Panc1 (cell line): ENCODE data around the gene SPA17. TPM values are rescaled to one million over a fixed set of nuclear protein-coding genes. Genes with fewer than 3 reads are reported as not detected.

Experiments used
- ATAC-seq: fragments of 200-7000 bp; cut with Tn5 transposase; 2 replicates; pipeline ENCODE4 v1.9.1; 2020; ENCODE audit warnings: mild to moderate bottlenecking, moderate library complexity
- BruUV-seq: library from RNA; stranded (reverse); fragments of 400-500 nt; replicated peaks from 2 replicates; lab custom pipeline; 2021; lab: Mats Ljungman, UMichigan
- CTCF ChIA-PET: fragments of 300-600 bp; sonication (Branson Sonifier 250); formaldehyde crosslinking; loops from one replicate; lab custom pipeline; 2022; ENCODE audit warnings: antibody characterized with exemption; lab: Charles Lee
- POLR2A ChIA-PET: fragments of 300-600 bp; sonication (Branson Sonifier 250); formaldehyde crosslinking; loops from one replicate; lab custom pipeline; 2022; ENCODE audit warnings: antibody characterized with exemption; lab: Charles Lee
- DNase-seq: peaks from one replicate; pipeline ENCODE4 v3.0.0-alpha.2; 2010; ENCODE audit warnings: low read depth, low spot score
- H3K27ac ChIP-seq: 2 replicates; pipeline ENCODE4 v1.5.1; 2011; ENCODE audit warnings: mild to moderate bottlenecking, low read length, inconsistent platforms
- H3K27me3 ChIP-seq: fragments of 200-500 bp; sonication (Bioruptor generic); 2 replicates; pipeline ENCODE4 v1.6.0; 2014; ENCODE audit warnings: low read length, inconsistent platforms; ENCODE audit not compliant: control insufficient read depth, insufficient read depth
- H3K36me3 ChIP-seq: fragments of 200-500 bp; sonication (Bioruptor generic); 2 replicates; pipeline ENCODE4 v1.5.1; 2014; ENCODE audit warnings: inconsistent platforms, mild to moderate bottlenecking, low read length, moderate library complexity; ENCODE audit not compliant: control insufficient read depth, insufficient read depth
- H3K4me1 ChIP-seq: 2 replicates; pipeline ENCODE4 v1.5.1; 2011; ENCODE audit warnings: inconsistent platforms, mild to moderate bottlenecking, low read length, moderate library complexity; ENCODE audit not compliant: control insufficient read depth, insufficient read depth
- H3K4me3 ChIP-seq, 2 experiments: 2 replicates each; pipeline ENCODE4 v1.5.1; 2011 to 2012; ENCODE audit warnings: low read depth in 2 of 2, low read length in 2 of 2, mild to moderate bottlenecking in 2 of 2, inconsistent platforms in 1 of 2, moderate library complexity in 1 of 2
- H3K9me3 ChIP-seq: fragments of 200-500 bp; sonication (Bioruptor generic); 2 replicates; pipeline ENCODE4 v1.5.1; 2014; ENCODE audit warnings: low read depth, mild to moderate bottlenecking, inconsistent platforms, low read length, moderate library complexity; ENCODE audit not compliant: control insufficient read depth, insufficient read depth
- CTCF ChIP-seq: fragments of 450-650 bp; IDR thresholded peaks from 2 replicates; pipeline ENCODE4 v1.5.1; 2017; ENCODE audit warnings: mild to moderate bottlenecking
- REST ChIP-seq, 2 experiments: IDR thresholded peaks; 2 replicates each; pipeline ENCODE4 v1.6.1; 2011 to 2012; ENCODE audit warnings: low read depth in 2 of 2, control low read depth in 1 of 2, low read length in 1 of 2, mild to moderate bottlenecking in 1 of 2, moderate library complexity in 1 of 2; ENCODE audit not compliant: insufficient read depth in 1 of 2
- in situ Hi-C: cut with HindIII; loops from 2 replicates; pipeline ENCODE4 v1.10.0; 2016; ENCODE audit warnings: low sequenced_read_pairs, low pct_unique_long_range_greater_than_20kb
- intact Hi-C: fragments of 100-400 bp; cut with micrococcal nuclease; formaldehyde crosslinking; loops from one replicate; pipeline ENCODE4 v1.10.0; 2022; ENCODE audit not compliant: unreplicated experiment
- total RNA-seq: library from RNA; stranded (reverse); gene quantifications from one replicate; pipeline ENCODE4 v1.2.1, GENCODE V29; 2021; ENCODE audit not compliant: unreplicated experiment

Gene SPA17
- total RNA-seq, 1 experiment from 2014 or later, result 10.1 TPM

DNA sequence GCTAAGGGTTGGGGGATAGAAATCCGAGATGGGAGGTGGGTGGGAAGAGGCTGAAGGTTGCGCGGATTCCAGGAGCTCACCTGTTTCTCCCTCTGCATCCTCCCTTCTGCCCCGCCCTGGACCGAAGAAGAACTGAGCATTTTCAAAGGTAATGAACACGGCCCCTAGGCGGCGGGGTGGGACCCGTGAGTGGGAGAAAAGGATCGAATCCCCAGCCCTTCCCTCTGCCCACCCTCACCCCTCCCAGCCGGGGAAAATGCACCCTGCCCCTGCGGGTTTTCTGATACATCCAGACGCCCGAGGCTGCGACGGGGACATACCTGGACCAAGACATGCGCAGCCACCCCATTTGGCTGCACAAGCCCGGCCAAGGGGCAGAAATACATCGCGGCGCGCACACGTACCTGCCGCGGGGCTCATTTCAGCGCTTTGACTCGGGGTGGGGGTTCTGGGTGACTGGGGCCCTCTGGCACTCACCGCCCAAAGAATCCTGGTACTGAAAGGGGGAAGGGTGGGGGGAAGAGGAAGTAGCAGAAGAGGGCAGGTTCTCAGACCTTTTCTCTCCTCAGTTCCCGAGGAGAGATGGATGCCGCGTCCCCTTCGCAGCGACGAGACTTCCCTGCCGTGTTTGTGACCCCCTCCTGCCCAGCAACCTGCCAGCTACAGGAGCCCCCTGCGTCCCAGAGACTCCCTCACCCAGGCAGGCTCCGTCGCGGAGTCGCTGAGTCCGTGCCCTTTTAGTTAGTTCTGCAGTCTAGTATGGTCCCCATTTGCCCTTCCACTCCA, 72.3 kb downstream of the SPA17 start:
- H3K27me3 ChIP-seq, result peaks cover 31% of the 10 kb centered on the region
- peaks cover 4% of the 10 kb centered on the region; the same call in 1 of the 2 replicates for H3K4me1 ChIP-seq
- BruUV-seq, result no TSS peak

More for the DNA sequence above, 72.3 kb downstream of the SPA17 start:
- DNase-seq (no peak), ATAC-seq (peak; percentile 58)
- Histone ChIP-seq H3K4me3 (peak overlapping the region; percentile 48 to 80), H3K9me3 (no peaks in the 10 kb centered on the region), H3K36me3 (no peaks in the 10 kb centered on the region), H3K27ac (no peak overlapping the region)
- CTCF ChIA-PET, result interaction anchor here (0.6 to 1.3 kb wide), 5 partner anchors 12 to 1666 kb away, joined by 3 to 7 read pairs (median 3); no protein-coding TSS in a partner anchor
- POLR2A ChIA-PET, result no interaction called here
- TF ChIP-seq CTCF, result peak; percentile 39; the same call in 1 of the 2 replicates
- TF ChIP-seq REST (IDR thresholded peaks at IDR 0.05; ENCODE audit: insufficient read depth in 1 of 2, low read depth in 2 of 2, low read length in 1 of 2), result no peak
- intact Hi-C loops, result loop anchor here (5.0 kb wide), 1 partner anchor 79 kb away; no protein-coding TSS in a partner anchor
- in situ Hi-C loops, result no loop called here
